ENCODE measurements around the gene SORBS2. TPM values are rescaled to one million over a fixed set of nuclear protein-coding genes. Genes with fewer than 3 reads are reported as not detected.
A peak's percentile ranks its signal among the peaks of the same experiment; 100 is the strongest.

Gene SORBS2
- total and polyA plus RNA-seq, 2 donors (not counting 1 experiment from before 2014, with no cell fraction given): 0.33 to 3.0 TPM

- peak overlapping the region; percentile 63 for H3K4me2 ChIP-seq (ENCODE audit: extremely low read depth, insufficient read depth, low read length)
Measured at GRCh38 chr4:185587030-185587426, 225.0 kb downstream of the SORBS2 start.

DNA sequence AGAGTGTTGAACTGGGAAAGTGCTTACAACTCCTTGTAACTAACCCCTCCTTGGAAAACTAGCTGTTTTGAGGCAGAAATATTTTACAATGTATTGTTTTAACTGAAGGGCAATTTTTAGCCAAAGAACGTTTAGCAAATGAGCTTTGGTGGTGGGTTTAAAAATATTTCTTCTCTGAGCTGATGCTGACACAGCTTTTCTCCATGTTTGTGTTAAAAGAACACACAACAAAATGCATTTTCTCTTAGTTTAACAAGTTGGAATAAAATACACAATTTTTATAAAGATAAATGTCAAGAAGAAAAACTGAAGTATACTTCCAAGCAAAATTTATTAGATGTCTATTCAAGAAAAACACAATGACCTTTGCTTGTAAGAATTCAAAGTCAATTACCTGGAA lies 226.8 kb downstream of the SORBS2 start:
- TF ChIP-seq CTCF (conservative IDR thresholded peaks at IDR 0.05 in 1 of 2, IDR thresholded peaks at IDR 0.05 in 1 of 2; ENCODE audit: low read depth in 1 of 2, low read length in 2 of 2) (no peak), EZH2 (IDR thresholded peaks at IDR 0.05; ENCODE audit: low read length, missing control alignments) (no peak)
- H3K4me1 ChIP-seq (ENCODE audit: control insufficient read depth, extremely low read depth, insufficient read depth, low read length): peaks cover 2% of the 10 kb centered on the region
- no peaks in the 10 kb centered on the region for H3K9me3 ChIP-seq (ENCODE audit: control insufficient read depth, insufficient read depth, low read depth, low read length)
- H3K4me3 ChIP-seq (replicated peaks in 1 of 4; ENCODE audit: control extremely low read depth in 1 of 4, insufficient read depth in 1 of 4, low read depth in 3 of 4, low read length in 4 of 4): no peak overlapping the region
- no peak overlapping the region for H2AFZ ChIP-seq (ENCODE audit: low read length)
- no peak overlapping the region for H3K4me2 ChIP-seq (ENCODE audit: extremely low read depth, insufficient read depth, low read length)
- H3K27me3 ChIP-seq (ENCODE audit: control insufficient read depth, insufficient read depth, low read length): peaks cover 3% of the 10 kb centered on the region
- H3K36me3 ChIP-seq (ENCODE audit: control insufficient read depth, insufficient read depth, low read length): no peaks in the 10 kb centered on the region
- H4K20me1 ChIP-seq (ENCODE audit: control insufficient read depth, extremely low read depth, insufficient read depth, low read length): no peaks in the 10 kb centered on the region
- no peaks in the 10 kb centered on the region for H3K79me2 ChIP-seq (ENCODE audit: control insufficient read depth, insufficient read depth, low read length)
- no peak overlapping the region for H3K27ac ChIP-seq (ENCODE audit: insufficient read depth, low read length)
- no peak overlapping the region for H3K9ac ChIP-seq (ENCODE audit: insufficient read depth, low read length)
- DNase-seq (ENCODE audit: low read depth in 2 of 2): no peak

More at GRCh38 chr4:185587030-185587426, 225.0 kb downstream of the SORBS2 start:
- no peak for DNase-seq (ENCODE audit: low read depth in 2 of 2)
- peak overlapping the region in 2 of 4 experiments; percentile 25 to 54 for H3K4me3 ChIP-seq (replicated peaks in 1 of 4; ENCODE audit: control extremely low read depth in 1 of 4, insufficient read depth in 1 of 4, low read depth in 3 of 4, low read length in 4 of 4)
- H3K27me3 ChIP-seq (ENCODE audit: control insufficient read depth, insufficient read depth, low read length): peaks cover 3% of the 10 kb centered on the region
- H3K9ac ChIP-seq (ENCODE audit: insufficient read depth, low read length): no peak overlapping the region
- TF ChIP-seq EZH2 (IDR thresholded peaks at IDR 0.05; ENCODE audit: low read length, missing control alignments): no peak
- TF ChIP-seq CTCF (conservative IDR thresholded peaks at IDR 0.05 in 1 of 2, IDR thresholded peaks at IDR 0.05 in 1 of 2; ENCODE audit: low read depth in 1 of 2, low read length in 2 of 2): no peak
- H3K4me1 ChIP-seq (ENCODE audit: control insufficient read depth, extremely low read depth, insufficient read depth, low read length): peaks cover 2% of the 10 kb centered on the region
- H3K9me3 ChIP-seq (ENCODE audit: control insufficient read depth, insufficient read depth, low read depth, low read length): no peaks in the 10 kb centered on the region
- H3K36me3 ChIP-seq (ENCODE audit: control insufficient read depth, insufficient read depth, low read length): no peaks in the 10 kb centered on the region
- peak overlapping the region; percentile 6 for H2AFZ ChIP-seq (ENCODE audit: low read length)
- no peaks in the 10 kb centered on the region for H4K20me1 ChIP-seq (ENCODE audit: control insufficient read depth, extremely low read depth, insufficient read depth, low read length)
- H3K79me2 ChIP-seq (ENCODE audit: control insufficient read depth, insufficient read depth, low read length): no peaks in the 10 kb centered on the region
- H3K27ac ChIP-seq (ENCODE audit: insufficient read depth, low read length): no peak overlapping the region

- H2AFZ ChIP-seq (ENCODE audit: low read length): no peak overlapping the region
- no peaks in the 10 kb centered on the region for H4K20me1 ChIP-seq (ENCODE audit: control insufficient read depth, extremely low read depth, insufficient read depth, low read length)
- no peaks in the 10 kb centered on the region for H3K79me2 ChIP-seq (ENCODE audit: control insufficient read depth, insufficient read depth, low read length)
- H3K27me3 ChIP-seq (ENCODE audit: control insufficient read depth, insufficient read depth, low read length): peaks cover 3% of the 10 kb centered on the region
- no peaks in the 10 kb centered on the region for H3K36me3 ChIP-seq (ENCODE audit: control insufficient read depth, insufficient read depth, low read length)
- peaks cover 2% of the 10 kb centered on the region for H3K4me1 ChIP-seq (ENCODE audit: control insufficient read depth, extremely low read depth, insufficient read depth, low read length)
- H3K4me3 ChIP-seq (replicated peaks in 1 of 4; ENCODE audit: control extremely low read depth in 1 of 4, insufficient read depth in 1 of 4, low read depth in 3 of 4, low read length in 4 of 4): no peak overlapping the region
- no peak overlapping the region for H3K4me2 ChIP-seq (ENCODE audit: extremely low read depth, insufficient read depth, low read length)
- no peak overlapping the region for H3K9ac ChIP-seq (ENCODE audit: insufficient read depth, low read length)
- no peaks in the 10 kb centered on the region for H3K9me3 ChIP-seq (ENCODE audit: control insufficient read depth, insufficient read depth, low read depth, low read length)
- no peak for TF ChIP-seq EZH2 (IDR thresholded peaks at IDR 0.05; ENCODE audit: low read length, missing control alignments)
- TF ChIP-seq CTCF (conservative IDR thresholded peaks at IDR 0.05 in 1 of 2, IDR thresholded peaks at IDR 0.05 in 1 of 2; ENCODE audit: low read depth in 1 of 2, low read length in 2 of 2): no peak
- no peak overlapping the region for H3K27ac ChIP-seq (ENCODE audit: insufficient read depth, low read length)
- no peak for DNase-seq (ENCODE audit: low read depth in 2 of 2)
Measured at GRCh38 chr4:185583813-185584212, 228.2 kb downstream of the SORBS2 start.

Measured in fibroblast of lung (primary cell).